Upper lobe of left lung (tissue), 6 donors: ENCODE results near the gene LRRN2. TPM values are rescaled to one million over a fixed set of nuclear protein-coding genes. Genes with fewer than 3 reads are reported as not detected.

Experiments
- ATAC-seq, 2 donors: fragments of 200-7000 bp; cut with Tn5 transposase; one replicate each; pipeline ENCODE4 v1.9.1; 2022; ENCODE audit warnings: mild to moderate bottlenecking in 2 of 2, moderate library complexity in 2 of 2; ENCODE audit not compliant: low FRiP score in 2 of 2
- DNase-seq, 2 donors: peaks; one replicate each; pipeline ENCODE4 v3.0.0-alpha.2; 2019 to 2020
- H3K27ac ChIP-seq, 4 donors: fragments of 200-600 bp; sonication (generic); one replicate each; pipeline ENCODE4 v1.5.1; 2016 to 2019
- H3K27me3 ChIP-seq, 4 donors: fragments of 200-600 bp; sonication (generic); one replicate each; pipeline ENCODE4 v1.5.1; 2017 to 2019
- H3K36me3 ChIP-seq, 4 donors: fragments of 200-600 bp; sonication (generic); one replicate each; pipeline ENCODE4 v1.5.1; 2016 to 2019
- H3K4me1 ChIP-seq, 4 donors: fragments of 200-600 bp; sonication (generic); one replicate each; pipeline ENCODE4 v1.5.1; 2018 to 2019
- H3K4me3 ChIP-seq, 4 donors: fragments of 200-600 bp; sonication (generic); one replicate each; pipeline ENCODE4 v1.5.1; 2017 to 2019; ENCODE audit warnings: mild to moderate bottlenecking in 2 of 4, moderate library complexity in 1 of 4
- H3K9me3 ChIP-seq, 4 donors: fragments of 200-600 bp; sonication (generic); one replicate each; pipeline ENCODE4 v1.5.1; 2018 to 2019
- EP300 ChIP-seq, 4 donors: sonication (generic); formaldehyde crosslinking; IDR thresholded peaks; one replicate each; pipeline ENCODE4 v1.5.1; 2017; ENCODE audit warnings: antibody characterized with exemption in 4 of 4, control low read depth in 2 of 4
- POLR2A ChIP-seq, 4 donors: fragments of 450-650 bp; IDR thresholded peaks; one replicate each; pipeline ENCODE4 v1.5.1; 2016 to 2017; ENCODE audit warnings: antibody characterized with exemption in 4 of 4, mild to moderate bottlenecking in 2 of 4
- POLR2AphosphoS5 ChIP-seq, 2 donors: sonication (generic); formaldehyde crosslinking; IDR thresholded peaks; one replicate each; pipeline ENCODE4 v1.5.1; 2017; ENCODE audit warnings: antibody characterized with exemption in 2 of 2
- WGBS, 2 donors: methylation state at CpG; one replicate each; pipeline ENCODE4 v1.1.5; 2017 to 2018; 5-methylcytosine and 5-hydroxymethylcytosine counted together
- total RNA-seq, 6 donors: library from RNA; depleted of rRNA in 4 of 6; stranded (reverse); fragments of >200 nt in 4 of 6; gene quantifications; one replicate each; pipeline versions ENCODE4 v1.1.0 to v1.2.1, GENCODE V29; 2016 to 2021
- TF ChIP-seq, protein P1 (sequence below), 6 experiments: fragments of 450-650 bp in 4 of 6; fragments of 200-600 bp in 2 of 6; sonication (generic) in 2 of 6; IDR thresholded peaks; one replicate each; pipeline ENCODE4 v1.5.1; 2016 to 2019; ENCODE audit warnings: antibody characterized with exemption in 6 of 6
- donor health status: DM: no; HTN: no; CAD: no; lungs with moderate emphysema.
- donor health status: DM: no; HTN: yes; CAD: no; lungs with severe emphysema.

LRRN2 gene
- total RNA-seq, 6 donors from 2014 or later, result 0.61 to 4.2 (median 2.6) TPM; not detected in 1

DNA sequence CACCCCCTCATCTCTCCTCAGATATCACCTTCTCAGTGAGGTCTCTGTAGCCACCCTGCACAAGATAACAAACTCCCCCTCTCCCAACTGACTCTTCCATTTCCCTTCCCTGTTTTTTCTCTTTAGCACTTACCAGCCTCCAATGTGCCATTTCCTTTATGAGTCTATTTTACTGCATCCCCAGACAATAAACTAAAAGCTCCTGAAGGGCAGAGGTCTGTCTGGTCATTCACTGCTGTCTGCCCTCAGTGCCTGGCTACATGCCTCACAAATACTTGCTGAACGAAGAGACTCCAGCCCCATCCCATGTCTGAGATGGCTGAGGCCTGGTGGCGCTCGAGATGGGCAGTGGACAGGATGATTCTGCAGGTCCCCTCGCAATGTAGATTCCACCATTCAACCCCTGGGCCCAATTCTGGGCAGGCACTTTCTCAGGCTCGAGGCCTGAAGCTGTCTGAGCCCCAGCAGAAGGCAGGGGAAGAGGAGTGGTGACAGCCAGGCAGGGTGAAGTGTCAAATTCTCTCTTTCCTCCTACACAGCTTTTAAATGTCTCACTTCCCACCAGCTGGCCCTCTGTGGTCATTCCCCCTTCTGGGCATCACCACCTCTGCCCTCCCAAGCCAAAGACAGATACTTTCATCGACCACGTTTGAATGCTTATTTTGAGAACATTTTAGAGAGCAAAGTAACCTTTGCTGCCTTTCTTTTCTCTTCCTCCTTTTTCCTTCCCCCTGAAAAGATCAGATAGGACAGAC, 6.6 kb downstream of the LRRN2 start:
- no peak overlapping the region for H3K4me3 ChIP-seq
- TF ChIP-seq EP300 (IDR thresholded peaks at IDR 0.05), result no peak
- TF ChIP-seq POLR2A (IDR thresholded peaks at IDR 0.05), result no peak
- TF ChIP-seq, protein P1, sequence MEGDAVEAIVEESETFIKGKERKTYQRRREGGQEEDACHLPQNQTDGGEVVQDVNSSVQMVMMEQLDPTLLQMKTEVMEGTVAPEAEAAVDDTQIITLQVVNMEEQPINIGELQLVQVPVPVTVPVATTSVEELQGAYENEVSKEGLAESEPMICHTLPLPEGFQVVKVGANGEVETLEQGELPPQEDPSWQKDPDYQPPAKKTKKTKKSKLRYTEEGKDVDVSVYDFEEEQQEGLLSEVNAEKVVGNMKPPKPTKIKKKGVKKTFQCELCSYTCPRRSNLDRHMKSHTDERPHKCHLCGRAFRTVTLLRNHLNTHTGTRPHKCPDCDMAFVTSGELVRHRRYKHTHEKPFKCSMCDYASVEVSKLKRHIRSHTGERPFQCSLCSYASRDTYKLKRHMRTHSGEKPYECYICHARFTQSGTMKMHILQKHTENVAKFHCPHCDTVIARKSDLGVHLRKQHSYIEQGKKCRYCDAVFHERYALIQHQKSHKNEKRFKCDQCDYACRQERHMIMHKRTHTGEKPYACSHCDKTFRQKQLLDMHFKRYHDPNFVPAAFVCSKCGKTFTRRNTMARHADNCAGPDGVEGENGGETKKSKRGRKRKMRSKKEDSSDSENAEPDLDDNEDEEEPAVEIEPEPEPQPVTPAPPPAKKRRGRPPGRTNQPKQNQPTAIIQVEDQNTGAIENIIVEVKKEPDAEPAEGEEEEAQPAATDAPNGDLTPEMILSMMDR (IDR thresholded peaks at IDR 0.05), result no peak
- no peak for TF ChIP-seq POLR2AphosphoS5 (IDR thresholded peaks at IDR 0.05)
- H3K9me3 ChIP-seq, result no peaks in the 10 kb centered on the region
- WGBS, 2 donors, result 78 to 85% methylated on average over 7 of the region's 7 CpGs
- no peak for DNase-seq
- no peak for ATAC-seq
- peaks cover 0 to 2% (median 0%) of the 10 kb centered on the region in 4 donors for H3K27me3 ChIP-seq
- peaks cover 0 to 3% (median 0%) of the 10 kb centered on the region in 4 donors for H3K4me1 ChIP-seq
- no peak overlapping the region for H3K27ac ChIP-seq
- H3K36me3 ChIP-seq, result no peaks in the 10 kb centered on the region

DNA sequence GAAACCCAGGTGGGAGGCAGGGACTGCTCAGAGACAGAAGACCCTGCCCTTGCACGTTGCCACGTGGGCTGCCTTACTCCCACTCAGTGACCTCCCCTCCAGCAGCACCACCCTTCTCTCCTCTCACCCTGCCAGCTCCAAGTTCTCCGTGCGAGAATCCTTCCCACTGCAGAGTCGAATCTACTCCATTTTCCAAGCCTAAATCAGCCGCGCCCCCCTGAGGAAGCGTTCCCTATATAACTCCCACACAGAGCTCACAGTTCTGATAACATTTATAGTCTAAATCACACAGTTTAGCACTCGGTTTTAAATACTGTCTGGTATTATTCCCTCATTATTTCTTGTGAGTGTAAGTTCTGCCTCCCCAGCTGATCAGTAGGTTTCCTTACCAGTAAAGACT, 7.7 kb downstream of the LRRN2 start:
- Histone ChIP-seq H3K4me3 (no peak overlapping the region), H3K27ac (no peak overlapping the region), H3K36me3 (no peaks in the 10 kb centered on the region), H3K9me3 (no peaks in the 10 kb centered on the region), H3K4me1 (no peaks in the 10 kb centered on the region), H3K27me3 (no peaks in the 10 kb centered on the region)
- ATAC-seq (no peak), DNase-seq (no peak)
- 79 to 80% methylated on average over 9 of the region's 9 CpGs for WGBS, 2 donors
- TF ChIP-seq POLR2AphosphoS5 (IDR thresholded peaks at IDR 0.05) (no peak), EP300 (IDR thresholded peaks at IDR 0.05) (no peak), POLR2A (IDR thresholded peaks at IDR 0.05) (no peak)
- TF ChIP-seq, protein P1 (IDR thresholded peaks at IDR 0.05), result no peak

DNA sequence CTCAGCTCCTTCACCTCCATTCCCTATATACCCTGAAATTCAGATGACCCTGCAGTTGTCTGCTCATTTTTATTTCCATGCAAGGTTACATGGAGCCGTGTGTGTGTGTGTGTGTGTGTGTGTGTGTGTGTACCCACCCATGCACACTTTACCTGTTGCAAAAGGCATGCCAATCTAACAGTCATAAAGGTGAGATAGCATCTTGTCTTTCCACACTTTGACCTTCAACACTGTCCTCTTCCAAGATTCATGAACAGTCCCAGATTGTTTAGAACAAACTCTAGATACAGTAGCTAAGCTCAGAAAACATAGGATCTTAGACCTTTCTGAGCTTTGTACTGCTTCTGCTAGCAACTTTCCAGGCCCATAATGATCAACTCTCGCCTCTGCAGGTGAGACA, 9.5 kb downstream of the LRRN2 start:
- WGBS, 2 donors, result 95 to 100% methylated on average over 2 of the region's 2 CpGs

GRCh38 chr1:204673909-204674649, 11.5 kb downstream of the LRRN2 start:
- Histone ChIP-seq H3K4me3 (no peak overlapping the region), H3K4me1 (no peaks in the 10 kb centered on the region), H3K27me3 (no peaks in the 10 kb centered on the region), H3K9me3 (no peaks in the 10 kb centered on the region), H3K27ac (no peak overlapping the region), H3K36me3 (no peaks in the 10 kb centered on the region)
- no peak for DNase-seq
- ATAC-seq, result no peak
- TF ChIP-seq, protein P1 (IDR thresholded peaks at IDR 0.05), result no peak
- TF ChIP-seq EP300 (IDR thresholded peaks at IDR 0.05), result no peak
- no peak for TF ChIP-seq POLR2AphosphoS5 (IDR thresholded peaks at IDR 0.05)
- no peak for TF ChIP-seq POLR2A (IDR thresholded peaks at IDR 0.05)
- WGBS, 2 donors, result 46 to 83% methylated on average over 1 to 8 of the region's 8 CpGs

More for the DNA sequence above, 9.5 kb downstream of the LRRN2 start:
- Histone ChIP-seq H3K4me1 (no peaks in the 10 kb centered on the region), H3K36me3 (no peaks in the 10 kb centered on the region), H3K9me3 (no peaks in the 10 kb centered on the region), H3K4me3 (no peak overlapping the region), H3K27me3 (no peaks in the 10 kb centered on the region), H3K27ac (no peak overlapping the region)
- no peak for DNase-seq
- no peak for TF ChIP-seq POLR2A (IDR thresholded peaks at IDR 0.05)
- ATAC-seq, result no peak

- H3K4me1 ChIP-seq, result no peaks in the 10 kb centered on the region
- H3K4me3 ChIP-seq, result no peak overlapping the region
- no peaks in the 10 kb centered on the region for H3K27me3 ChIP-seq
- DNase-seq (no peak), ATAC-seq (no peak)
- TF ChIP-seq POLR2AphosphoS5 (IDR thresholded peaks at IDR 0.05) (no peak), POLR2A (IDR thresholded peaks at IDR 0.05) (no peak), EP300 (IDR thresholded peaks at IDR 0.05) (no peak)
- TF ChIP-seq, protein P1 (IDR thresholded peaks at IDR 0.05), result no peak
- H3K9me3 ChIP-seq, result no peaks in the 10 kb centered on the region
- no peaks in the 10 kb centered on the region for H3K36me3 ChIP-seq
- 80 to 82% methylated on average over 2 of the region's 2 CpGs for WGBS, 2 donors
- no peak overlapping the region for H3K27ac ChIP-seq
Measured at GRCh38 chr1:204673209-204673608, 12.3 kb downstream of the LRRN2 start.
